Stimulated activated CD4-positive, alpha-beta T cell treated with anti-CD3 and anti-CD28 coated beads, Interleukin-2, amount 100 ng/mL, for 4 hours (primary cell): ENCODE results near the gene MZB1.

Experiments
- DNase-seq: peaks from one replicate; pipeline ENCODE4 v3.0.0-alpha.2; 2020; ENCODE audit warnings: low read depth

The MZB1 gene, protein sequence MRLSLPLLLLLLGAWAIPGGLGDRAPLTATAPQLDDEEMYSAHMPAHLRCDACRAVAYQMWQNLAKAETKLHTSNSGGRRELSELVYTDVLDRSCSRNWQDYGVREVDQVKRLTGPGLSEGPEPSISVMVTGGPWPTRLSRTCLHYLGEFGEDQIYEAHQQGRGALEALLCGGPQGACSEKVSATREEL

DNA sequence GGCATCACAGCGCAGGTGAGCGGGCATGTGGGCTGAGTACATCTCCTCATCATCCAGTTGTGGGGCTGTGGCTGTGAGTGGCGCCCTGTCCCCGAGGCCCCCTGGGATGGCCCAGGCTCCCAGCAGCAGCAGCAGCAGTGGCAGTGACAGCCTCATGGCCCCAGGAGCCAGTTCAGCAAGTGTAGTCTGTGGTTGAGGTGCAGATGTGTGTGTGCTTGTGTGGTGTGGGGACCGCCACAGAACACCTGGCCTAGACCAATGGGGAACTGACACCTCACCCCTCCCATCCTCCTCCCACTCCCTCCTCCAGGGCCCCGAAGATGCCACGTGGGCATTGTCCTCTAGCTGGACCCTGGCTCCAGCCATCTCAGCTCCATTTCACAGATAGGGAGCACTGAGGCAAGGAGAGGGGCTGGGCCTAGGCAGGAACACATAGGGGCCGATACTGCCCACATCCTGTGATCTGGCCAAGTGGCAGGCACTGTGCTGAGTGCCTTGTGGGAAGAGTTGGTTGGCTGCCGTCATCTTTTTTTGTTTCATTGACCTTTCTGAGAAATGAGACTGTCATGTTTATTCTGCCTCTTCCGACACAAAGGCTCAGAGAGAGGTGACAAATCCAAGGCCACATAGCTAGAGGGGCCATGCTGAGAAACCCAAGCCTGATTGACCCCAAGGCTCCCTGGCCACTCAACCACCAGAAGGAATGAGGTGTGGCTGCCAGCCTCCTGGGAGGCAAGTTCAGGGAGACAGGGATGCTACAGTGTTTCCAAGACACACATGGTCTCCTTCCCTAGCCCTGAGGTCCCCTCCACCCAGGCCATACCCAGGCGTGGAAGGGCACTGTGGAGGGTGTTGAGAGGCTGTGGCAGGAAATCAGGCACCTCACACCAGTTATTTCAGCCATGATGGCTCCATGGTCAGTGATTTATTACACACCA lies at the start of gene MZB1:
TSS of gene MZB1 (minus strand) at position 213 of the 938 bp plus-strand sequence. CDS start at position 156, 57 bp downstream.
- DNase-seq, result peak; percentile 33

DNA sequence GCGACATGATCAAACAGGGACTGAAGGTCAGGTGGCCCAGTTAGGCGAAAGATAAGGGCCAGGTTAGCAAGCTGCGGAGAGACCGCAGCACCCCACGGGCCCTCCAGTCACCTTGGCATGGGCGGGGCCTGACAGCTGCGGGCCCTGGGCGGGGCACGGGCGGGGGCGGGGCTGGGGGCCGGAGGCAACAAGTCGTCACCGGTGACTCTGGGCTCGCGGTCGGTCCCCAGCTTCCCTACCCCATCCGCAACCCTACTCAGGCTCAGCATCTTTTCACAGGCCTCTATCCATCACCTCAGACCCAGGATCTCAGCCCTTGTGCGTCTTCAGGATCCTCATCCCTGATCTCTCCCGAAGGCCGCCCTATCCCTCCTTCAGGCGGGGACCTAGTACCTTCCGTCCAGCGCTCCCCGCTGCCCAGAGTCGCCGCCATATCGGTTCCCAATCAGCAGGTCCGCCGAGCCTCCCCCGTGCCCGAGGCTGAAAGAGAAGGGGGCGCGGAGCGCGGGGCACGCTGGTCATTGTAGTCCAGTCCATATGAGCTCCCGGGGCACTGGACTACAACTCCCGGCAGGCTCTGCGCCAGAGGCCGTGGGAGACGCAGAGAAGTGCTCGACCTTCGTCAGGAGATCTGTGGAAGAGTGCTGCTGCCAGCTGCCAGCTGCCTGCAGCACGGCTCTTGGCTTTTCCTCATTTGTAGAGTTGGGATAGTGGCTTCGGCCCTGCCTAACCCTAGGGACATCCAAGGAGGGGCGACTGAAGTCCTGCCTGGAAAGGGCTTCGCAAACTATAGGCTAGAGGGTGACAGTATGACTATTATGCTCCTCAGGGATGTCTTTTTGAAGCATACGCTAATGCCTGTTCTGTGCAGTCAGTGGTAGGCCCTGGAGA lies 49.5 kb upstream of the MZB1 start, which contains the start of gene DNAJC18:
TSS of gene DNAJC18 (minus strand) at position 513 of the 891 bp plus-strand sequence. CDS start at position 433, 80 bp downstream.
- peak; percentile 85 for DNase-seq

DNA sequence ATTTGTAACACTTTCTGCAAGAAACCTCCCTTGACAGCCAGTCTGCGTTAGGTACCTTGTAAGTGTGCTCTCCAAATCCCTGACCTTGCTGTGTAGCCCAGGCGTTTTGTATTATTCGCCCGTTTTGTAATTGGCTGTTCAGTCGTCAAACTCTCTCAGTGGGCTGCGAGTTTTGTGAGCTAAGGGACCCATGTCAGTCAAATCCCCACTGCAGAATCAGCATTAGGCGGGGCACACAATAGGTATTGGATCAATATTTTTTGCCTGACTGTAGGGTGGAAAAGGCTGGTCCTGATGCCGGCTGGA lies 48.9 kb upstream of the MZB1 start:
- DNase-seq, result no peak

DNA sequence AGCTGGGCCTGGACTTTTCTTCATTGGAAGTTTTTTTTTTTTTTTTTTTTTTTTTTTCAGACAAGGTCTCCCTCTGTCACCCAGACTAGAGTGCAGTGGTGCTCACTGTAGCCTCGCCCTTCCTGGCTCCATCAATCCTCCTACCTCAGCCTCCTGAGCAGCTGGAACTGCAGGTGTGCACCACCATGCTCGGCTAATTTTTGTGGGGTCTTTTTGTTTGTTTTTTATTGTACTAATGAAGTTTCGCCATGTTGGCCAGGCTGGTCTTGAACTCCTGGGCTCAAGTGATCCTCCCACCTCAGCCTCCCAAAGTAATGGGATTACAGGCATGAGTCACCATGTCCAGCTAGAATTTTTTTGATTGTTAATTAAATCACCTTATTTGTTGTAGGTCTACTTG lies 46.0 kb upstream of the MZB1 start:
- no peak for DNase-seq

DNA sequence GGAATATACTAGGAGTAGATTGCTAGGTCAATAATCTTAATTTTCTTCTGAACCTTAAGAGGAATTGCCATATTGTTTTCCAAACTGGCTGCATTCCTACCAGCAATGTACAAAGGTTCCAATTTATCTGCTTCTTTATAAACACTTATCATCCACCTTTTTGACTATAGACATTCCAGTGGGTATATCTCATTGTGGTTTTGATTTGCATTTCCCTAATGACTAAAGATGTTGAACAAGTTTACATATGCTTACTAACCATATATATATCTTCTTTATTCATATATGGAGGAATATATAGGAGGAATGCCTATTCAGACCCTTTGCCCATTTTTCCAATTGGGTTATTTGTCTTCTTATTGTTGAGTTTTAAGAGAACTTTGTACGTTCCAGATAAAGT lies 42.0 kb upstream of the MZB1 start:
- no peak for DNase-seq

DNA sequence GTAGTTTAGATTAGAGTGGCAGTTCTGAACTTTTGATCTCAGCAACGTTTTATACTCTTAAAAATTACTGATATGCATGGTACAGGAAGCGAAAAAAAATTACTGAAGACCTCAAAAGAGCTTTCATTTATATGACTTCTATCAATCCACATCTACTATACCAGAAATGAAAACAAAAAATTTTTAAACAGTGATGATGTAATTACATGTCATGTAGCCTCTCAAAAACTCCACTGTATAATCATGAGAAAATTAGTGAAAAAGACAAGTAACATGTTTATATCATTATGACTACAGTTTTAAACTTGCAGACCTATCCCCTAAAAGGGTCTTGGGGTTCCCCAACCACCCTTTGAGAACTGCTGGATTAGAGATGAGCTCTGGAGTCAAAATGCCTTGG lies 40.3 kb upstream of the MZB1 start:
- DNase-seq, result no peak

DNA sequence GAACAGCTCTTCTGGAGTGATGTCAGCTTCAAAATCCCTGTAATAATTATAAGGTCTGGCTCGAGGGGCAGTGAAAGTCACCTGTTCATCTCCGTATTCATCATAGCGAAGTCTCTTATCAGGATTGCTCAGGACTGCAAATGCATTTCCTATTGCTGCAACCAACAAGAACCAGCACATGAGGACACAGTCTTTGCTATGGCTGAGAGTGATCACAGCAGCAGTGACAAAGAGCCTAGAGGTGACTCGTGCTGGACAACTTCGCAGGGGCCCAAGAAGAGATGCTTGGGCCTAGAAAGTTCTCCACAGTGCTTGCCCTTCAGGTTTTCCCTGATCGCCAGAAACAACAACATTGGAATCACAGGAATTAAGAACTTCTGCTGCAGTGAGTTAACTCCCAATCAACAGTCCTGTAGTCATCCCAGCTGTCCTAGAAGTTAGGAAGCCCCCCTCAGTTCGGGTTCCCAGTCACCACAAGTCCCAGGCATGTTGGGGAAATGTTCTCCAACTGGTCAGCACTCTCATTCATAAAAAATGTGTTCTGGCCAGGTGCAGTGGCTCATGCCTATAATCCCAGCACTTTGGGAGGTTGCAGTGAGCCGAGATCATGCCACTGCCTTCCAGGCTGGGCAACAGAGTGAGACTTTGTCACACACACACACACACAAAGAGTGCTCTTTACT lies 36.6 kb upstream of the MZB1 start:
- DNase-seq, result no peak

DNA sequence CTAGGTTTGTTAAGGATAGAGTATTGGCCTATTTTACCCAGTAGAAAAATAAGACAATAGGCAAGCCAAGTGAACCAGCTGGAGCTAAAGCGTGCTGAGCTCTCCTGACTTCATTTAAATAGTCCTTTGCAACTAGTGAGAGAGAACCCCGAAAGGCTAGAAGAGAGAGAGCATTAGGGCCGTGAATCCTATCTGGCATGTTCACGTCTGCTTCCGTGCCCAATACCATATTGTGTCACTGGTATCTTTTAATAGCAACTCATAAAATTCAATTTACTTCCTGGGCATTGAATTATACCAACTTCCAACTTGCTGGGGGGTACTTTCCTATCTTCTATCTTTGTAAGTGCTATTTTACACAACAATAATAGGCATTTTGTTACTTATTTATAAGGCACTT lies 35.8 kb upstream of the MZB1 start:
- no peak for DNase-seq

DNA sequence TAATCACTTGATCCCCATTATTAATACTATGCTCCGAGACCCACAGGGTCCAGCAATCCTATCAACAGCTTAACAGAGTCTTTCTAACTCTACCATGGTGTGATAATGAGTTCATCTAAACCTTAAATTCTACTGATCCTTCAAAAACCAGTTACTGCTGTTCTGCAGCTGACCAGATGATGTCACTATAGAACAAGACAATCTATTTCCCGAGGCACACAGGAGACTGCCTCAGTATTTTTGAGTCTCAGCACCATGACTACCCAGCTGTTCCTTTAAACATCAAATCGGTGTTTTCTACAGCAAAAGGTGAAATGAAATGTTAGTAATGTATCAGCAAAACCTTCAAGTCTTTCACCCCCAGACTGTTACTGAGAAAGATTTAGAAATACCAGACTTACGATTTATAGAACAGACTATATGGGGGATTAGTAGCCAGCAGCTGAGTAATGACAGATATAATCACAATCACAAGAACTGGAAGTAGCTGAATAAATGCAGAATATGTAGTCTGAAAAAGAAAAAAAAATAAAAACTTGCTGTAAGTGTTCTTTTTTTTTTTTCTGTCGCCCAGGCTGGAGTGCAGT lies 32.7 kb upstream of the MZB1 start:
- DNase-seq, result peak; percentile 43

DNA sequence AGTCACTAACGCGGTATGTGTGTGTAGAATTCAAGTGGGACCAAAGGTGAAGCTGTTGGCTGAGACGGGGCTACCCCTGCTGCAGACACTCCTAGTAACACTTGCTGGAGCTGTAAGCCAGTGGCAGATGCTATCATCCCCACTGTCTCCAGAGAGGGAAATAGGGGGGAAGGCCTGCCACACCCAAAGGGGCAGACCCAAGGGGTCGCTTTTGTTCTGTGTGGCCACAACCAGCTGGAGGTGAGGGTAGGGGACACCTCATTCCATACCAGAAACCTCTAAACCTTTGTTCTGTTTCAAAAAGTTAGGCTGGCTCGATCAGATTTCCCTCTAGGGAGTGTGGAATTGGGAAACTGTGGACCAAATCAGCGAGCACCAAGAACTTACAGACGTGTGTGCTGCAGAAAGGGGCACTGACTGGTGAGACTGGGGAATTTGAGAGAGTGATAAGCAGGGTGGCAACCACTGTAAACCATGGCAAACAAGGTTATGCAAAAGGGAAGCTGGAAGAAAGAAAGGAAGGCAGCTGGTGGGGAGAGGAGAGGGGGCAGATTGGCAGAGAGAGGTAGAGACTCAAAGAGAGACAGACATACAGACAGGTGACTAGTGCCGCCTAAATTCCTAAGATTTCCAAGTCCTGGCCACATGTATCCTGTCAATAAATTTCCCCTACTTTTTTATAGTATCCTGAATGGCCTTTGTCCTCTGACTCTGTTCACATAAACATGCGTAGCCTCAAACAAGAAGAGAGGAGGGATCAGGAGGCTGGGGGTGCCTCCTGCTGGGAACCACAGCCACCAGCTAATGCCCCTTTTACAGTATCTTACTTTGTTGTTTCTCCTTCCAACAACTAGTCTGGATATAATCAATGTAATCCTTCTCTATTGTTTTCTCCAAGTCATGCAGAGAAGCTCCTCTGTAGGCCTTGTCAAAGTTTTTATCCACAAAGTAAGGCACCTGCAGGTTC lies 29.8 kb upstream of the MZB1 start:
- no peak for DNase-seq

DNA sequence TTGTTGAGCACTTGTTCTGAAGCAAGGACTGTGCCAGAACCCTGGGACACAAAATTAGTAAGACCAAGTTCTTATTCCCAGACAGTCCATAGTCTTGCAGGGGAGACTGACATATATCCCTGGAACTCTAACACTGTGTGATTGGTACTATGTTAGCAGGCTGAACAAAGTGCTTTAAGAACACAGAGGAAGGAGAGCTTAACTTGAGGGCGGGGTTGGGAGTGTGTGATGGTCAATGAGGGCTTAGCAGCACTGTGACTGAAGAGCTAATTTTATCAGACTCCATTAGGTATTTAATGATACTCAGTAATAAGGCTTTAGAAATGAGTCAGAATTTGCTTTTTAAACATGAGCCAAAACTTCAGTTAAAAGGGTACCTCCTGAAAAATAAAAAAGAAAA lies 29.1 kb upstream of the MZB1 start:
- no peak for DNase-seq

DNA sequence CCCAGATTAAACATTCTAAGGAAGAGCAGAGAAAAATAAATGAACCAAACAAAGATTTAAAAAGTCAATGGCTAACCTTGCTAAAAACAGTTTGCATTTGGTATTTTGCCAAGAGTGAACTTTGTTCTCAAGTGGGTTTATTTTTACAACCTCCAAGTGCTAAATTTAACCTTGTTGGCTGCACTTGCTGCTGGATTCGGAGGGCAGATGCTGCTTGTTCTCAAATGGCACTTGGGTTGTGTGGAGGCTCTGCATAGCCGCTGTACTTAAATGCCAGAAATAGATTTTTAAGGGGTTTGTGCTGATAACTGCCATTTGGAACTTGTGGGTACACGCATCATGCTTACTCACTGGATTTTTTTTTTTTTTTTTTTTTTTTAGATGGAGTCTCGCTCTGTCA lies 27.5 kb upstream of the MZB1 start:
- DNase-seq, result no peak

DNA sequence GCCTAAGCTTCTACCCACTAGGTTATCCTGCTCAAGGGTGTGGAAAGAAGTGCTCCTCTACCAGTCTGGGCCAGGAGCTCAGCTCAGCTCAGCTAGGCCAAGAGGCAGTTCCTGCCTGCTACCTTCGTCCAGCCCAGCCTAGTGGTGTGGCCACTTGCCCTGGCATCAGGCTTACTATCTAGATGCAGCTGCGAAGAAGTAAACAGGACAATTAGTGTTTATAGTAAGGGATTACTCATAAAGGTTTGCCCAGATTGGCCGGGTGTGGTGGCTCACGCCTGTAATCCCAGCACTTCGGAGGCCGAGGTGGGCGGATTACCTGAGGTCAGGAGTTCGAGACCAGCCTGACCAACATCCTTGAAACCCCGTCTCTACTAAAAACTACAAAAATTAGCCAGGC lies 26.9 kb upstream of the MZB1 start:
- no peak for DNase-seq

DNA sequence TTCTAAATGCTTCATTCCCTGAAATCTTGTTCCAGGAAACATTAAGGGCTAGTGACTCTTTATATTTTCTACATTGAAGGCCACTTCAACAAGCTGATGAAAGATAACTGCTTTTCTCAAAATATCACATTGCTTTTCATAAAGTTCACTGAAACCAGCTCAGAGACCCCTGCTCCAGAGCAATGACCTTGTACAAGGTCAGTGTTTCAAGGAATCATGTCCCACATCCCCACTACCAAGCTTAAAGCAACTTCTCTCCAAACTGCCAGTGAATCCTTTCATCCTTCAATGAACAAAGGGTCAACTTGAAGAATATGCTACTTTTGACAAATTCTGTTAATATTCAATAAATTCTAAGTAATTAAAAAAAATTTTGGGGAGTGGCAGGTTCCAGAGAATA lies 26.2 kb upstream of the MZB1 start:
- no peak for DNase-seq

DNA sequence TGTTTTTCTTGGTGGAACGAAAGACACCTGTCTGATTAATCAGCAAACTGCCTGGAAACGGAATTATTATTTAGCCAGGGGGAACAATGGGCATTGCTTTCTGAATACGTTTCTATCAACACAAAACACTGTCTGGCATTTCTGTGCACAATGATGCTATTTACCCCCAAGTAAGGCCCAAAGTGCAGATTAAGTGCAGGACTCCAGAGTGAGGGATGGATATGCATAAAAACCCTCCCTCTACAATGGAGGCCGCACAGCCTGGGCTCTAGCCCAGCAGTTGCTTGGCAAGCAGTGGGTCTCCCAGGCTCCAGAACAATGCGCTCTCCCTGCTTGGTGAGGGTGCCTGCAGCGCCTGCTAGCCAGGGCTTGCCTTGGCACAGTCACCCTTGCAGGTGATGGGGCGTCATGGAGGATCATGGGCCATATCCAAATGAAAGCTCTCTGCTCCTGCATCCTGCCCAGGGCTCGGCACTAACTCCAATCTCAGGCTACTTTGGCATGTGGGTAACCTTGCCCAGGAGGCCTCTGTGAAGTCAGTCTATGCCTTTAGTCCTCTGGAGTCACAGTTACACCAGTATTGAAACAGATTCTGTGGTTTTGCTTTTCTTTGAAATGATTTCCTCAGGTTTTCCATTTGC lies 25.6 kb upstream of the MZB1 start:
- DNase-seq, result no peak

DNA sequence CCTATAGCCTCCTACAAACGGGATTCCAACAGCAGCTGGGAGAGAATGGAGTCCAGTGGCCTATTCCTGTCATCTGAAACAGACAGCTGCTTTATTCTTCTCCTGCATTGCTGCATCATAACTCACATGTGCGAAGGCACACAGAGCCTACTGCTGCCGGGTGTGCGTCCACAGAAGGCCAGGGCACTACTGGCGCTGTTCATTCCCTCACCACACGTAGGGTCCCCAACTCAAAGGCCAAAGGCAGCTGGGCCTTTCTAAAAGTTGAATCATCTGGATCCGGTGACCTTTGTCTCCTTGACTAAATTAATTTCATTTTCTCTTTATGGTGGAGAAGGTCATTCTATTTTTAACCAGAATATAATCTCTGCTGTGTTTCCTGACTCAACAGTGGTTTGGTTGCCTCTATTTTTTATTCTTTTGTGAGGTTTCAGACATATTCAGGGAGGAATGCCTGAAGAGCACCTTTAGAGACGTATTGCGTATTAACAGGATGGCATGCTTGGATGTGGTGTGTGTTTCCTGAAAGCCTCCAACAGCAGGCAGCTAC lies 24.9 kb upstream of the MZB1 start:
- DNase-seq, result no peak

DNA sequence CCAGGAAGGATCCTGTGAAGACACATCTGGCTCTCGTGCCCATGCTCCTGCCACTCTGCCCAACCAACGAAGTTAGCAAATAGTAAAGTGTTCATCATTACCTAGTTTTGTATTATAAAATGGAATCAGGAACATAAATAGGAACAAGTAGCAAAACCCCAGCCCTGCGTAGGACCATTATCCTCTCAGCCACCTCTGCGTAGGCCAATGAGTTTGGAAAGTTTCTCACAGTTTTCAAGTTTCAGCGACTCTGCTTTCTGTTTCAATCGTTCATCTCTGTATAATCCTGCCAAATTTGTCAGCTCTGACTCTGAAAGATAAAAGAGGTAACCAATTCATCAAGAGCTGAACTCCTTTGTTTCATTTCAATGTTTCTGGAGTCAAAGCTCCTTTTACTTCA lies 24.2 kb upstream of the MZB1 start:
- no peak for DNase-seq

DNA sequence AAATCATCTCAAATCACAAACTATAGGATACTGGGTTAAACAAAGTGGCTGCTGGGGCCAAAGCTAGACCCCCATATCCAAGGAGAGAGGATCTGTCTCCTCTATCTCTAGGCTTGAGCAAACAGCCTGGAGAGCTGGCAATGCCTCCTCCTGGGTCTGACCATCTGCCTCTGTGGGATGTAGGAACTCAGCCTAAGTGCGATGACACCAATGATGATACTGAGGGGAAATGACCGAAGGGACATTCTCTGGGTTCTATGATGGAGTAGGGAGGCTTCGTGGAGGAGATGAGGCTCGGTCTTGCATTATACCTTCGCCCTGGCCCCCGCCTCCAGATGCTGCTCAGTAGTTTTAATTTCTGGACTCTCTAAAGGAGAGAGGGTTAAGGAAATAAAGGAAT lies 23.4 kb upstream of the MZB1 start:
- no peak for DNase-seq

DNA sequence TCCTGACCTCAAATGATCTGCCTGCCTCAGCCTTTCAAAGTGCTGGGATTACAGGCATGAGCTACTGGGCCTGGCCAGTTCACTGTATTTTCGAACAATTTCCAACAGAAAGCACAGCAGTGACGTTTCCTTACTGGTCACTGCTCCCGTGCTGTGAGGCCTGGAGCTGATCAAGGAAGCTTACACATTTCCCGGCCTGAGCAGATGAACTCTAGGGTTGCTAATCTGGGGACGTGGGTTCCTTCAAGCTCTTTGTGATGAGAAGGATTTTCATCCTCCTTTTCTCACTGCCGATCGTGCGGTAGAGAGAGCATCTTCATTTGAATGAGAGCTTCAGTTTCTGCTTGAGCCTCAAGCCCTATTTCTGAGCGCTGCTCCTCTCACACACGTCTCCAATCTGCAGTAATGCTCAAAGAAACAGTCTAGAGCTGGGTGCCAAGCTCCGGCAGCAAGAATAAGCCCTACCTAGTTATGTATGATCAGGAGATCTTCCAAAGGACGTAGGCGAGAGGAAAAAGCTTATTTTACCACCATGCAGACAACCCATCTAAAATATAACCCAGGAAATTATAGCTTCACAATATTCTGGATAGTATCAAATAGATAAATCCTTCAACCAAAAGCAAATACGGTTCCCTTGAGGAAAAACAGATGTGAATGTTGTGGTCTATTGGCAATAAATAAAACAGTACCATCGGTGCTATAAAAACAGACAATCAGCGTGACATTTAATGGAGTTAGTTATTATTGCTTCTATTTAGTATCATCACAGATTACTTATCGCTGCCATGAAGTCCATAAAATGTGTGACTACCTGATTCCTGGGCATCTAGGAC lies 21.5 kb upstream of the MZB1 start:
- no peak for DNase-seq
